Panc1 (cell line): ENCODE data around the gene C19orf25.

ENCODE experiments used
- POLR2AphosphoS5 ChIP-seq: IDR thresholded peaks from 2 replicates; pipeline ENCODE4 v1.6.1; 2012; ENCODE audit warnings: mild to moderate bottlenecking, low read depth, low read length, moderate library complexity
- SIN3A ChIP-seq: IDR thresholded peaks from 2 replicates; pipeline ENCODE4 v1.6.1; 2012; ENCODE audit warnings: low read depth, mild to moderate bottlenecking, low read length, moderate library complexity, borderline replicate concordance; ENCODE audit not compliant: insufficient read depth
- TCF7L2 ChIP-seq: IDR thresholded peaks from 2 replicates; pipeline ENCODE4 v1.6.1; 2011; ENCODE audit warnings: mild to moderate bottlenecking, low read depth, low read length, inconsistent platforms
- TF ChIP-seq, protein P1 (sequence below): fragments of 450-650 bp; IDR thresholded peaks from 2 replicates; pipeline ENCODE4 v1.5.1; 2017; ENCODE audit warnings: mild to moderate bottlenecking

DNA sequence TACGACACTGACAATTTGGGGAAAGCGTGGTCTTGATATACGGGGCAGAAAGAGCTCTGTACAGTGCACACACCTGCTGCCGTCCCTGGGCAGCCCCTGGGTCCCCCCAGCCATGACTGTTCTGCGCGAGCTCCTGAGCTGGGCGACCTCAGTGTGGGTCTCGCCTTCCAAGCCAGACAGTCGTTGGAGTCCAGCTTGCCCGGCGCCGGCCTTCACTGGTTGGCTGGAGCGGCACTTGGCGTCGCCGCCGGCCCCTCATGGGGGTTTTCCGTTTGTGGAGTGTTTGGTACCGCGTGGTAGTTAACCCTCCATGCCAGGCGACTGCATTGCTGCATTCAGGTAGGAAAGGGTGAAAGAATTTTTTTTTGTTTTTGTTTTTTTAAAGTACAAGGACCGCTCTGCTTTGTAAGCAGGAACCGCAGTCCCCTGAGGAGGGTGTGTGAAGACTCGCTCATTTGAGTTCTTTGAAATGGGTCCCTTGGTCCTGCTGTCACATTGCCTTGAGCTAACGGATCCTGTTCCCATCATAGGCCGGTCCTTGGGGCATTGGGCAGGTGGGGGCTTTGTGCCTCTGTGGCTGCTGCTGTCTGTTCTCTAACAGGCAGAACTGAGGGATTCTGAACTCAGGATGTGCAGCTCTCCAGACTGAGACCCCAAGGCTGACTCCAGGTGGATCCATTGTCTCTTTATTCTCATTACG, 51.6 kb downstream of the C19orf25 start:
- TF ChIP-seq, protein P1, sequence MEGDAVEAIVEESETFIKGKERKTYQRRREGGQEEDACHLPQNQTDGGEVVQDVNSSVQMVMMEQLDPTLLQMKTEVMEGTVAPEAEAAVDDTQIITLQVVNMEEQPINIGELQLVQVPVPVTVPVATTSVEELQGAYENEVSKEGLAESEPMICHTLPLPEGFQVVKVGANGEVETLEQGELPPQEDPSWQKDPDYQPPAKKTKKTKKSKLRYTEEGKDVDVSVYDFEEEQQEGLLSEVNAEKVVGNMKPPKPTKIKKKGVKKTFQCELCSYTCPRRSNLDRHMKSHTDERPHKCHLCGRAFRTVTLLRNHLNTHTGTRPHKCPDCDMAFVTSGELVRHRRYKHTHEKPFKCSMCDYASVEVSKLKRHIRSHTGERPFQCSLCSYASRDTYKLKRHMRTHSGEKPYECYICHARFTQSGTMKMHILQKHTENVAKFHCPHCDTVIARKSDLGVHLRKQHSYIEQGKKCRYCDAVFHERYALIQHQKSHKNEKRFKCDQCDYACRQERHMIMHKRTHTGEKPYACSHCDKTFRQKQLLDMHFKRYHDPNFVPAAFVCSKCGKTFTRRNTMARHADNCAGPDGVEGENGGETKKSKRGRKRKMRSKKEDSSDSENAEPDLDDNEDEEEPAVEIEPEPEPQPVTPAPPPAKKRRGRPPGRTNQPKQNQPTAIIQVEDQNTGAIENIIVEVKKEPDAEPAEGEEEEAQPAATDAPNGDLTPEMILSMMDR = no peak
- TF ChIP-seq POLR2AphosphoS5 = no peak
- TF ChIP-seq TCF7L2 = no peak
- TF ChIP-seq SIN3A = no peak
